ENCODE data around the gene RNU1-3. TPM values are rescaled to one million over a fixed set of nuclear protein-coding genes. Genes with fewer than 3 reads are reported as not detected.
A peak's percentile ranks its signal among the peaks of the same experiment; 100 is the strongest.
"Not testable (repeated sequence)": the region's sequence is repeated elsewhere in the genome, so short reads cannot be mapped to it uniquely, and the experiment has no call there.

Gene RNU1-3
- total and polyA plus RNA-seq, 9 of the 15 experiments (the other 6 are each of a cell fraction or from before 2014, with no cell fraction given), result under 0.01 to 32,823 (median 2,538) TPM; not detected in 4

DNA sequence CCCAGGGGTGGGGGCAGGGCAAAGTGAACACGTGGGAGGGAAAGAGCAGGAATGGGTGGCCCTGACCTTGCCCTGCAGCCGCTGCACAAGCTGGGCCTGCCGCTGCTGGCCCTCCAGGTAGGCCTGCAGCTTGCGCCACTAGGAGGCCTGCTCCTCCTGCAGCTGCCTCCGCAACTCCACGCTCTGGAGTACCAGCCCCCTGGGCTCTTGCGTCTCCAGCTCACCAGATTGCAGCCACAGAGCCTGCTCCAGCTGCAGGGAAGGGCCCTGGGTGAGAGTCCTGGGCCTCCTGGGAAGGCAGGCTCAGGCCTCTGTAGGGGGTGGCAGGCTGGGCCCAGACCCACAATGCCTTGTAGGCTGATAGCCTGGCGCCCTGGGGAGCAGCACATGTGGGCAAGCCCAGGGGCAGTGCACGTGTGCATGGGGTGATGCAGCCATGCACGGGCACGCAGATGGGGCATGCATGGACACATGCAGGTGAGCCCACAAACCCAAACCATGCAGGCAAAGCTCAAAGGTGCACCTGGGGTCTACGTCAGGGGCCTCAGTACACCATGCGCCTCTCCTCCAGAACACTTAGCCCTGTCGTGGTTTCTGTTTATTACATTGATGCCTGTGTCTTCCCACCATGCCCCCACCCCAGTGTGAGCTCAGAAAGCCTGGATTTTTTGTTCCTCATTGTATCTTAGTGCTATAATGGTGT lies 9.6 kb downstream of the RNU1-3 start:
- H3K4me1 ChIP-seq (replicated peaks in 1 of 2; ENCODE audit: control insufficient read depth in 2 of 2, insufficient read depth in 2 of 2, low read length in 2 of 2); H3K79me2 ChIP-seq (ENCODE audit: control insufficient read depth, insufficient read depth, low read length); POLR2A ChIA-PET; FAIRE-seq; H4K20me1 ChIP-seq (replicated peaks; ENCODE audit: control insufficient read depth, insufficient read depth, low read length); CTCF ChIA-PET (ENCODE audit: low intra/inter-chr PET ratio); H3K9me3 ChIP-seq (replicated peaks; ENCODE audit: control insufficient read depth, insufficient read depth, low read depth, low read length); H3K4me3 ChIP-seq; H2AFZ ChIP-seq (ENCODE audit: low read depth, low read length); in situ Hi-C loops (cut with MboI); H3K36me3 ChIP-seq (ENCODE audit: control insufficient read depth, insufficient read depth, low read length); H3K27me3 ChIP-seq (ENCODE audit: control insufficient read depth in 2 of 2, insufficient read depth in 2 of 2, low read length in 2 of 2); DNase-seq (ENCODE audit: extremely low read depth in 1 of 4, low spot score in 3 of 4); H3K27ac ChIP-seq (ENCODE audit: extremely low read depth, low read depth, low read length); H3K4me2 ChIP-seq (ENCODE audit: insufficient read depth, low read length); H3K9me1 ChIP-seq (ENCODE audit: control insufficient read depth, insufficient read depth, low read length); BruUV-seq (replicated peaks); intact Hi-C loops (cut with micrococcal nuclease); H3K9ac ChIP-seq (ENCODE audit: insufficient read depth in 1 of 2, low read depth in 2 of 2, low read length in 2 of 2): not testable (repeated sequence)
- peak; percentile 30 for ATAC-seq
- 100% methylated on average over 1 of the region's 14 CpGs for WGBS (ENCODE audit: insufficient coverage, low coverage, missing lambda C conversion rate)

DNA sequence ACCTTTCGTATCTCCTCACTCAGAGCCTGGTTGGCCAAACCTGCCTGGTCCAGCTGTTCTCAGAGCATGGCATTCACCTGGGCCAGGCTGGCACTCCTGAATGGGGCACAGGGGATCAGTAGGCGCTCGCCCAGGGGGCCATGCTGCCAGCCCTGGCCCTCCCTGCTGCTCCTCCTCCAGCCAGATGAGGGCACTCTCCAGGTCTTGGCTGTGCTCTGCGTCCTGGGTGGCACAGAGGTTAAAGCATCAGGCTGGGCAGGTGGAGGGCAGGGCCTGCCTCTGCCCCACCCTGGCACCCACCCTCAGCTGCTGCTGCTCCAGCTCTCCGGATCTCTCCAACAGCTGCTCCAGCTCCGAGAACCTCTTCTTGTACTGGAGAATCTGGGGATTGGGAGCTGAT lies 10.2 kb downstream of the RNU1-3 start:
- intact Hi-C loops (cut with micrococcal nuclease); BruUV-seq (replicated peaks): not testable (repeated sequence)

More for the DNA sequence above, 10.2 kb downstream of the RNU1-3 start:
- H3K79me2 ChIP-seq (ENCODE audit: control insufficient read depth, insufficient read depth, low read length); H3K27me3 ChIP-seq (ENCODE audit: control insufficient read depth in 2 of 2, insufficient read depth in 2 of 2, low read length in 2 of 2); FAIRE-seq; H4K20me1 ChIP-seq (replicated peaks; ENCODE audit: control insufficient read depth, insufficient read depth, low read length); H3K4me2 ChIP-seq (ENCODE audit: insufficient read depth, low read length); H3K9ac ChIP-seq (ENCODE audit: insufficient read depth in 1 of 2, low read depth in 2 of 2, low read length in 2 of 2); H3K9me1 ChIP-seq (ENCODE audit: control insufficient read depth, insufficient read depth, low read length); H2AFZ ChIP-seq (ENCODE audit: low read depth, low read length); H3K36me3 ChIP-seq (ENCODE audit: control insufficient read depth, insufficient read depth, low read length); DNase-seq (ENCODE audit: extremely low read depth in 1 of 4, low spot score in 3 of 4); in situ Hi-C loops (cut with MboI); H3K9me3 ChIP-seq (replicated peaks; ENCODE audit: control insufficient read depth, insufficient read depth, low read depth, low read length); H3K4me3 ChIP-seq; POLR2A ChIA-PET; H3K4me1 ChIP-seq (replicated peaks in 1 of 2; ENCODE audit: control insufficient read depth in 2 of 2, insufficient read depth in 2 of 2, low read length in 2 of 2); H3K27ac ChIP-seq (ENCODE audit: extremely low read depth, low read depth, low read length); CTCF ChIA-PET (ENCODE audit: low intra/inter-chr PET ratio): not testable (repeated sequence)
- peak; percentile 28 for ATAC-seq
- no CpG with 5 or more reads among the region's 6 CpGs for WGBS (ENCODE audit: insufficient coverage, low coverage, missing lambda C conversion rate)
